ENCODE measurements around the gene DPEP3.

- no peak for TF ChIP-seq POLR2A (IDR thresholded peaks at IDR 0.05)
- TF ChIP-seq, protein P1, sequence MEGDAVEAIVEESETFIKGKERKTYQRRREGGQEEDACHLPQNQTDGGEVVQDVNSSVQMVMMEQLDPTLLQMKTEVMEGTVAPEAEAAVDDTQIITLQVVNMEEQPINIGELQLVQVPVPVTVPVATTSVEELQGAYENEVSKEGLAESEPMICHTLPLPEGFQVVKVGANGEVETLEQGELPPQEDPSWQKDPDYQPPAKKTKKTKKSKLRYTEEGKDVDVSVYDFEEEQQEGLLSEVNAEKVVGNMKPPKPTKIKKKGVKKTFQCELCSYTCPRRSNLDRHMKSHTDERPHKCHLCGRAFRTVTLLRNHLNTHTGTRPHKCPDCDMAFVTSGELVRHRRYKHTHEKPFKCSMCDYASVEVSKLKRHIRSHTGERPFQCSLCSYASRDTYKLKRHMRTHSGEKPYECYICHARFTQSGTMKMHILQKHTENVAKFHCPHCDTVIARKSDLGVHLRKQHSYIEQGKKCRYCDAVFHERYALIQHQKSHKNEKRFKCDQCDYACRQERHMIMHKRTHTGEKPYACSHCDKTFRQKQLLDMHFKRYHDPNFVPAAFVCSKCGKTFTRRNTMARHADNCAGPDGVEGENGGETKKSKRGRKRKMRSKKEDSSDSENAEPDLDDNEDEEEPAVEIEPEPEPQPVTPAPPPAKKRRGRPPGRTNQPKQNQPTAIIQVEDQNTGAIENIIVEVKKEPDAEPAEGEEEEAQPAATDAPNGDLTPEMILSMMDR (IDR thresholded peaks at IDR 0.05), result no peak
Measured at GRCh38 chr16:67930191-67930590, 50.1 kb downstream of the DPEP3 start.
